ENCODE measurements around the gene CD226.
"Not testable (repeated sequence)": the region's sequence is repeated elsewhere in the genome, so short reads cannot be mapped to it uniquely, and the experiment has no call there.

CD226 gene

GRCh38 chr18:69956057-69956456, 8.4 kb upstream of the CD226 start:
- no peak for DNase-seq

- DNase-seq, result no peak
Measured at GRCh38 chr18:69954719-69955480, 7.2 kb upstream of the CD226 start.

DNA sequence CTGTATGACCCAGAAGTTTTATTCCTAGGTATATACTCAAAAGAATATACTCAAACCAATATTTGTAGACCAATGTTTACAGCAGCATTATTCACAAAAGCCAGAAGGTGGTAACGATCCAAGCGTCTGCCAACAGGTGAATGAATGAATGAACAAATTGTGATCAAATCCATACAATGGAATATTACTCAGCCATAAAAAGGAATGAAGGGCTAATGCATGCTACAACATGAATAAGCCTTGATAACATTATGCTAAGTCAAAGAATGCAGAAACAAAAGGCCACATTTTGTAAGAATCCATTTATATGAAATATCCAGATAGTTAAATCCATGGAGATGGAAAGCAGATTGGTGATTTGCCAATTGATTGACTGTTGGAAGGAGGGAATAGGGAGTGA, 5.5 kb upstream of the CD226 start:
- DNase-seq, result no peak

- no peak for DNase-seq
Measured at GRCh38 chr18:69951182-69951581, 3.5 kb upstream of the CD226 start.

GRCh38 chr18:69949538-69949936, 1.9 kb upstream of the CD226 start:
- DNase-seq, result no peak

- no peak for DNase-seq
Measured at GRCh38 chr18:69948919-69949537, 1.4 kb upstream of the CD226 start.

DNA sequence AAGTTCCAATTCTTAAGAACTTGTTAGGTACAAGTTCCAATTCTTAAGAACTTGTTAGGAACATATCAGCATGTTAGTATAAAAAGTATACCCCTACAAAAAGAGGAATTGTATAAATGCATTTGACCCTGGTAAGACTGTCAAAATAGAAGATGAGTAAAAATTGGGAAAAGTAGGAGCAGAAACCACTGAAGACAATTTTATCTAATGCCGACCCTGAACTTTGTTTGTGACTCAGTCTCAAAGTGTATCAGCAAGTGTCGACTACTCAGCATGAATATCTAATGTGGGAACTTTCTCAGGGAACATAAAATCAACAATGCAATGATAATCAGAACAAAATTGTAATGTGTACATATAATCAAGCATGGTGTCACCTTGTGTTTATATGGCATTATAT, 583 bp upstream of the CD226 start:
- no peak for DNase-seq

GRCh38 chr18:69946608-69947155, 991 bp downstream of the CD226 start:
- no peak for DNase-seq

DNA sequence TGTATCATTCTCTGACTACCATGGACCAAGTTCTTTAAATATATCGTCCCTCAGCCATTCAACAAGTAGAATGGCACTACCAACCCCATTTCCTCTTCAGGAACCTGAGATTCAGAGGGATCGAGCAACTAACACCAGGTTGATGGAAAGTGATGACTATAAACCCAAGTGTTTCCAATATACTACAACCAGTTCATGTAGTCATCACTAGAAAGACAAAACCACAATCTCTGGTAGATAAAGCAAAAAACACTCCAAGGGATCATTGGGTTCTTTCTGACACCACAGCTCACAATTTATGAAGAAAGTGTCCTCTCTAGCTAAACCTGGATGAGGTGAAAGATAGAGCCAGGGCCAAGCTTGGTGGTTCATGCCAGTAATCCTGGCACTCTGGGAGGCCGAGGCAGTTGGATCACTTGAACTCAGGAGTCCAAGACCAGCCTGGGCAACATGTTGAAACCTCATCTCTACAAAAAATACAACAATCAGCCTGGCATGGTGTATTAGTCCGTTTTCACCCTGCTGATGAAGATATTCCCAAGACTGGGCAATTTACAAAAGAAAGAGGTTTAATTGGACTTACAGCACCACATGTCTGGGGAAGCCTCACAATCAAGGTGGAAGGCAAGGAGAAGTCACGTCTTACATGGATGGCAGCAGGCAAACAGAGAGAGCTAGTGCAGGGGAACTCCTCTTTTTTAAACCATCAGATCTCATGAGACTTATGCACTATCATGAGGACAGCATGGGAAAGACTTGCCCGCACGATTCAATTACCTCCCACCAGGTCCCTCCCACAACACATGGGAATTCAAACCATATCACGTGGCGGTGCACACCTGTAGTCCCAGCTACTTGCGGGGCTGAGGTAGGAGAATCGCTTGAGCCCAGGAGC, 2.2 kb downstream of the CD226 start:
- DNase-seq, result no peak

DNA sequence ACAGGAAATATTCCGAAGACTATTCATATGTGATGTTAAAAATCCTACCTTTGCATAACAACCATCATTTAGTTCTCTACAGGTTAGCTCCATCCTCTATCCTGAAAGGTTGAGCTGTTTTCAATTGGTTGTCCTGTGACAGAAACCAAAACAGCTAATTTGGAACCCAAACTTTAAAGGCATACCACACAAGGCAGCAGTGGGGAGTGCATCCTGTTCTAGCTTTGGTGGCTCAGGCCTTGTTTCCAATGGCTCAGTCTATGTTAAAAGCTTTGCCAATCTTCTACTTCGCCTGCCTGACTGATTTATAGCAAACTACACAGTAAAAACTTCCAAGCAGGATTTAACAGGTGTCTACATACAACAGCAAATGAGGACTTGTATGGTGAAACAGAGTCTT, 3.2 kb downstream of the CD226 start:
- no peak for DNase-seq

DNA sequence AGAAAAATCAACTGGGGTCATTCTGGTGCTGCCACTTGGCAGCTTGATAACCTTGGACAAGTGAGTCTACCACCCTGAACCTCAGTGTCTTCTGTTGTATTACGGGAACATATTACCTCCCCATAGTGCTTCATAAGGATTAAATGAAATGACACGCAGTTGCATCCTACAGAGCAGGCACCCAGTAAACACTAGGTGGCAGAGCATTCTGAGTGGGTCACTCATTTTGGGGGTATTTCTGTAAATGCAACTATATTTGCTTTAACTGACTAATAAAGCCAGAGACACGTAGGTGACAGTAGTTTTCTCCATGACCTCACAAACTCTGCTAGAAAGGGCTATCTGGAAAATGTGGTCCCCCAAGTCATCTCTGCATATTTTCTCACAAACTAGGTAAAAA, 4.7 kb downstream of the CD226 start:
- DNase-seq, result no peak

DNA sequence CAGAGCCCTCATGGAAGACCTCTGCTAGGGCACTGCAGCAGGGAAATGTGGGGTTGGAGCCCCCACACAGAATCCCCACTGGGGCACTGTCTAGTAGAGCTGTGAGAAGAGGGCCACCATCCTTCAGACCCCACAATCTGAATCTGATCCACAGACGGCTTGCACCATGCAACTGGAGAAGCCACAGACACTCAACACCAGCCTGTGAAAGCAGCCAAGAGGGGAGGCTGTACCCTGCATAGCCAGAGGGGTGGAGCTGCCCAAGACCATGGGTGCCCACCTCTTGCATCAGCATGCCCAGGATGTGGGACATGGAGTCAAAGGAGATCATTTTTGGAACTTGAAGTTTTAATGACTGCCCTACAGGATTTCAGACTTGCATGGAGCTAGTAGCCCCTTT, 6.5 kb downstream of the CD226 start:
- DNase-seq, result no peak

GRCh38 chr18:69939812-69940211, 7.9 kb downstream of the CD226 start:
- not testable (repeated sequence) for DNase-seq

DNA sequence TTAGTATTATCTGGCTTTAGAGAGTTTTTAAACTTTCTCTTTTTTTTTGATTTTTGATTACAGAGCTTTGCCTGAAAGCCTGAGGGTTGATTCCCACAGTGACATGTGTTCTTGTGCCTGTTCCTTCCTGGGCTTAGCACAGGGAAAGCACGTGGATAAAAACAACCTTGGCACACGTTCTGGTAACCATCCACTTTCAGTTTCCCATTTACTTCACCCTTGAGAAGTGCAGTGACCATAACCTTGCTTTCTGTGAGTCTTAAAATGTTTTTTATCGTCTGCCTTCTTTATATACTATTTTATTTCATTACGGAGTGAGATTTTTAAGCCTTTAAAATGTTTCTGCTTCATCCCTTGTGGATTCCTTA, 11.5 kb downstream of the CD226 start:
- DNase-seq, result no peak

DNA sequence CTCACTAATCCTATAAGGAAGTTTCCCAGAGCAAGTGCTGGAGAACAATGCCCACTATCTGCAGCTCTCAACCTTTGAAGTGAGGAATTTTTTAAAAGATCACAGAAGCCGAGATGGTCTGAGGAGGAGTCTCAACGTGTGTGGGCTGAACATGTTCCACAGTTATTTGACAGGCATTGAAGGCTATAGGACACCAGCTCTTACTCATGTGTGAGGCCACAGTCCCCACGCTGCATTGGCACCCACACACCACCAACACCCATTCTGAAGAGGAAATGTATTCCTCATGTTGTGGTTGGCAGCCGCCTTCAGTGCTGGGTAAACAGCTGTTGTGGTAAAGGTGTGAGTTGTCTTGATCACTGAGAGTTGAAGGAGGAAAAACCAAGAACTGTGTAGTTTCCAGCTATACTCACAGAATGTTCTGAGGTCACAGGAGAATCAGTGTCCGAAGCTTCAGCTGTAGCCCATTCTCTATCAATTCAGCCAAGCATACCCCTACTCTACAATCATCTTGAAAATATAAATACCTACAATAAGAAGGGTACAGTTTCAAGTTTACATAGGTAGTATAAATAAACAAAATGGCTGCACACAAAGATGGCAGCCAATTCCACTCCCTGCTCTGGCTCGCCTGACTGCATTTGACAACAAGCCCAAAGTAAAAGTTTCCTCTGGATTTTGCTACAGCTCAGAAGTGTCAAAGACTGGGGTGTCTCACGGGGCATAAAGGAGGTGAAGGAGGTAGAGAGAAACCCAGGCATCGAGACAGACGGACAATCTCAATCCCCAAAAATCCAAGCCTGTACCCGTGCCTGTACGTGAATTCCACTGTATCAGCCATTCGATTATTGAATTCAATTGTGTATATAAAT, 12.1 kb downstream of the CD226 start:
- DNase-seq, result no peak

DNA sequence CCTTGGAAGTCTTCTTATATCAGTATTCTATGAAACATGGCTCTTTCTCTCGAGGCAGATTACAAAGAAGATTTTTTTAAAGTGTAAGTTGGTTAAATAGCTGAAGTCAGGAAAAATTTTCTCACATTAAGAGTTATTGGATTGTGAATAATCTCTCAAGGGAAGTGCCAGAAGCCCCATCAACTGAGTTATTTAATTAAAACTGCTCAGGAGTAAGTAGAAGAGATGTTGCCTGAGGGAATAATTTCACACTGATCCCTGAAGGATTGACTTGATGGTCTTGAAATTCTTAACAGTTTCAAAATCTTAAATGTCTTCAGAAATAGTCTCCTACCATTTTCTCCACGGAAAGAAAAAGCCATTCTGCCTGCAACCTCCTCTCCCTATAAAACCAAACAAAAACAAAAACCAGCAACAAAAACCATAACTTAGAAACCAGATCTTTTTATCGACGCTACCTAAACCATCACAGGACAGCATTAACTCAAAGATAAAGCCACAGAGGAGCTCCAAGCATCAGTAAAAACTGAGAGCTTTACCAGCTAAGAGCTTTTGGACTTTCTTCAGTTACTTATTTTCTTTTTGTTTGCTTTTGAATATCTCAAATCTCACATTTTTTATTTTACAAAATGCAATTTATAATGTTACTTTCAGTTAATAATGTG, 12.9 kb downstream of the CD226 start:
- DNase-seq, result no peak

DNA sequence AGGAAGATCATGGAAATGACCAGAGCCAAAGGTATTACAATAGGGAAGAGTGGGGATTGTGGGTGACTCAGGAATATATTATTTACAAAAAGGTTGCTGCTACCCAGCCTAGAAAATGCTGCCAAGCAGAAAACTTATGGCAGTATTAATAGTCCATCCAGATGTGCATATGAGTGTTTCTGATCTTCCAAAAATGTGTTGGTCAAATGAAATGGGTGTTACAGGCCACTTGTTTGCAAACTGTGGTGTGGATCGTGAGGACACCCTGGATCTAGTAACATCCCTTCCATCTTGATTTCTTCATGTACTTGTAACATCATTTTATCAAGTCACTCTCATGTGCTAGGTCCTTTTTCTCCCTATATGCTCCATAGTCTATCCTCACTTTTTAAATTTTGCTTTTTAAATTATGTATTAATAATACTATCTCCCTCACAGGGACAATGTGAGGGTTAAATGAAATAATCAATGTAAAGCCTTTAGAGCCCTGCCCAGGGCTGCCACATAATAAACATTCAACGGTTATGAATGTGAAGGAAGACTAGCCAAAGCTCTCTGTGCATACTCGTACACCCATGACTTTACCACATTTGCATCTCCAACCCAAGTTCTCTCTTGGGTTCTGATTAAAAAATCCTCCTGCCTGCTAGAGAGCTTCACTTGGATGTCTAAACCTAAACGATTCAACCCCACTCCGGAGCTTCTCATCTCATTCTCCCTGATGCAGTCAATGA, 18.5 kb downstream of the CD226 start:
- DNase-seq, result no peak

DNA sequence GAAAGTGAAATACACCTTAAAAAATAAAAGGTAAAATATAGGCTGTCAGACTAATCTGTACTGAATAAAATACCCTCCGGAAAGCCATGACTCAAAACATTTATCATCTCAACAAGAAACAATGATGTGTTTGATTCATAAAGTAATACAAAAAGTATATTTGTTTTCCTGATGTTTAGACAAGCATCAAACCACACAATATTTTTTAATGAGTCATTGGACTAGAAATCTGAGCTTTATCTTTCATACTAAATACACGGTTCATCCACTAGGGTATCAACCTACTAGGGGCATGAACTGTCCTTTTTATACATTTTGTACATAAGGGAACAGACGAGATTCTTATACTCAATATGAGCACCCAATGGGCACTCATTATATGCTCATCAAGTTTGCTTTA, 31.3 kb downstream of the CD226 start:
- DNase-seq, result no peak

DNA sequence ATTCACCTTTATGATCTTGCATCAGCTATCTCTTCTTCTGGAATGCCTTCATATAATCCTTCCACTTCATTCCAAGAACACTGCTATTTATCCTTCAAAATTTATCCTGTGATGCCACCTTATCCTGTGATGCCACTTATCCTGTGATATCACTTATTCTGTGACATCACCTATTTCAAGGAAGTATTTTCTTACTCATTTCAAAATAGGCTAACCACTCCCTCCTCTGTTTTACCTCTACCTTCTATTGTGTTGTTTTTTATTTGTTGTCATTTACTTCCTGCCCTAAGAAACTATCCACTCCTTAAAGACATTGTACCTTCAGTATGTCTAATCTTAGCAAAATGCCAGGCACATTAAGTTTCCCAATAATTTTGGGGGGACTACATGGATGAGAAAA, 38.8 kb downstream of the CD226 start:
- no peak for DNase-seq

DNA sequence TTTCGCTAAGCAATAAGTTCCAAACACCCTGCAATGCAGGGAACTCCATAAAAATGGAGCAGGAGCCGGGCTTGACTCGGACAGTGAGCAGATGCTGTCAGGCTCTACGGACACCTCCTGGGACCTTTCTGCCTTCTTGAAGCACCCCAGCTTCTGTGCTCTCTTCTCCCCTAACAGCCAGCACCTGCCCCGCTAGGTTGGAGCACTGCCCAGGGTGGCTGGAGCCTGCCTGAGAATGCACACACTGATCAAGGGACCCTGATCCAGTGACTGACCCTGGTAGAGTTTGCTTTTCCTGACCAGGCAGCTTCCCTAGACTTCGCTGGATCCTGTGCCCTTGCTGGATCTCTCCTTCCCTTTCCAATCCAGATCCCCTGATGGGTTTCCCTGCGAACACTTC, 40.9 kb downstream of the CD226 start:
- no peak for DNase-seq

DNA sequence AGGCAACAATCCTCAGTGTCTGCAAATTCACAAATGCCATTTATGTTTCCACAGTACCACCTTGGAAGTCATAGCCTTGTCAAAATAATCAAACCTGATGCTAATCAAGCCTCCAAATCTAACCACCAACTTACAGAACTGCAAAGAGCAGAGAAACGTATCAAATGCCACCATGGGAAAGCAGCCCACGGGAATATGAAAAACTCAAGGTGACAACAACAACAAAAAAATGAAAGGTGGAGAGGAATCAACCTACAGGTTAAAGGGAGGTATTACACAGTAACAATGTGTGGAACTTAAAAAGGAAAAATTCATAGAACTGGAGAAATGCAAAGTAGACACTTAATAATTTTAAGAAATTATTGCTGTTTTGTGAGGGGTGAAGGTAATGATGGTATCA, 46.7 kb downstream of the CD226 start:
- DNase-seq, result no peak
